Measurements from ENCODE around the gene OR5J2.

DNA sequence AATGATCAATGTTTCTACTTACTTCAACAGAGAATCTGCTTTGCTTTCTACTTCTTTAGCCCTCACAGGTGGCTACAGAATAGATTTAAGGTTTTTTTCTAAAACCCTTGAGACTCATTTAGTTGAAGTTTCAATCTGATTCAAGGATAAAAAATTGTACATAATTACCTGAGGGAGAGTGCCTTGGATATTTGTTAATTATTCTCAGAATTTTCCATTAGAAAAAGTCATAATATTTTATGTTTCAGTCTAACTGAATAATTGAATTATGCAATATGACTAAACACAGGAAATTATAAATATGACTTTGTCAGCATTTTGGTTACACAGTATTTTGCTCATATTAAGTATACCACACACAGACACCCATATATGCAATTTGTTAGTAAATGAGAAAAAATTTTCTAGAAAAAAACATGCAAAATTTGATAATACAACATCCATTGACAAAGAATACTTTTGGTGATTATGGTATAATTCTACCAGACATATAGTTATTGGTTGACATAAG is 36.2 kb upstream of the OR5J2 start, which contains the start of gene OR8J3:
- TF ChIP-seq POLR2AphosphoS5 (IDR thresholded peaks at IDR 0.05) (no peak), EP300 (IDR thresholded peaks at IDR 0.05) (no peak), POLR2A (IDR thresholded peaks at IDR 0.05; ENCODE audit: low read depth) (no peak)
- TF ChIP-seq, protein P1, sequence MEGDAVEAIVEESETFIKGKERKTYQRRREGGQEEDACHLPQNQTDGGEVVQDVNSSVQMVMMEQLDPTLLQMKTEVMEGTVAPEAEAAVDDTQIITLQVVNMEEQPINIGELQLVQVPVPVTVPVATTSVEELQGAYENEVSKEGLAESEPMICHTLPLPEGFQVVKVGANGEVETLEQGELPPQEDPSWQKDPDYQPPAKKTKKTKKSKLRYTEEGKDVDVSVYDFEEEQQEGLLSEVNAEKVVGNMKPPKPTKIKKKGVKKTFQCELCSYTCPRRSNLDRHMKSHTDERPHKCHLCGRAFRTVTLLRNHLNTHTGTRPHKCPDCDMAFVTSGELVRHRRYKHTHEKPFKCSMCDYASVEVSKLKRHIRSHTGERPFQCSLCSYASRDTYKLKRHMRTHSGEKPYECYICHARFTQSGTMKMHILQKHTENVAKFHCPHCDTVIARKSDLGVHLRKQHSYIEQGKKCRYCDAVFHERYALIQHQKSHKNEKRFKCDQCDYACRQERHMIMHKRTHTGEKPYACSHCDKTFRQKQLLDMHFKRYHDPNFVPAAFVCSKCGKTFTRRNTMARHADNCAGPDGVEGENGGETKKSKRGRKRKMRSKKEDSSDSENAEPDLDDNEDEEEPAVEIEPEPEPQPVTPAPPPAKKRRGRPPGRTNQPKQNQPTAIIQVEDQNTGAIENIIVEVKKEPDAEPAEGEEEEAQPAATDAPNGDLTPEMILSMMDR (IDR thresholded peaks at IDR 0.05): no peak
